NCI-H1092 treated with DMSO at 0.1 percent for 48 hours (cell line): Measurements from ENCODE around the gene EQTN.
A peak's percentile ranks its signal among the peaks of the same experiment; 100 is the strongest.
"Not testable (repeated sequence)": the region's sequence is repeated elsewhere in the genome, so short reads cannot be mapped to it uniquely, and the experiment has no call there.

Source experiments
- DNase-seq: peaks from one replicate; lab custom pipeline; 2025; lab: John Stamatoyannopoulos, UW

Gene EQTN

DNA sequence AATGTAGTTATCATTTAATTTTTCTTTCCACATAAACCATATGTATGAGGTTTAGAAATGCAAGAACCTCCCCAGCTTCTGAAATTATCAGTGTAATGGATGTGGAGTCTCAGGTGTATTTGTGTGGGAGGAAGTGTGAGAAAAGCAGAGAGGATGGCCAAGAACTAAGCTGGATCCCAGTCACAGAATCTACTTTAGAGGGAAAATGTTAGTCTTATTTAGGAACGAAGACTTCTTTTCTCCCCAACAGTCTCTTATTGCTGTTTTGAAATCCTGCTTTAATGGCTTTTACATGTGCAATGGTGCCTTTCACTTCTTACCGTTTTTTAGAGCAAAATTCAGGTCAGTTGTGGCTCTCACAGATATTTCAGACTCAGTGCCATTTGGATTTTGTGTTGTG lies 3.0 kb downstream of the EQTN start:
- DNase-seq = no peak

DNA sequence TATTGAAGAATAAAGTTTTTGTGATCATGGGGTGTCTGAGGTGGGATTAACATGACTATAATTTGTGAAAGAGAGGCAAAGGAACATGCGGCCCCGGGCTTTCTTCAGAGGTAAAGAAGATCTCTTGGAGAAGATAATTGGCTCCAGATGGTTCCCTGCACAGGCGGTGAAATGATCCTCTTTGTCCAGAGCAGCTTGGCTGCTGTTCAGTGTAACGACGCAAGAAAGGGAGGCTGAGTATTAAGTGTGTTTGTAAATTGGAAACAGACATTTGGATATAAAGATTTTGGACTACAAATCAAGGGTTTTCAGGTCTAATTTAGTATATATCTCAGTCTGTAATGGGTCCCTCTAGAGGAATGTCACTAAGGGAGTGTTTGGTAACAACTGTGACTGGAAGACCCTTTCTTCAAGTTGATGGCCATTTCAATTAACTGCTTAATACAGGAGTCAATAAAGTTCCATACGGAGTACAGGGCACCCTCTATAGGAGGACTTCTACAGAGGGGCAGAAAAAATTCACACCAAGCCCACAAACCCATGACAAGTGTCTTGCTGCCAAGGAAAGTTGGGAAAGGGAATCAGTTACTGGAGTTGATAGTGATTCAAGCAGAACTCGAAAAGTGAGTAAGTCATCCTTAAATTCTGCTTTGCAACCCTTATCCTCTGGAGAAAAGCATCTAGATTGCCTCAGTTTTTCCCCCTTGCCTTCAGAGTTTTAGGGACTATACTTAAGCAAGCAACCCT lies 4.1 kb downstream of the EQTN start:
- DNase-seq = no peak

DNA sequence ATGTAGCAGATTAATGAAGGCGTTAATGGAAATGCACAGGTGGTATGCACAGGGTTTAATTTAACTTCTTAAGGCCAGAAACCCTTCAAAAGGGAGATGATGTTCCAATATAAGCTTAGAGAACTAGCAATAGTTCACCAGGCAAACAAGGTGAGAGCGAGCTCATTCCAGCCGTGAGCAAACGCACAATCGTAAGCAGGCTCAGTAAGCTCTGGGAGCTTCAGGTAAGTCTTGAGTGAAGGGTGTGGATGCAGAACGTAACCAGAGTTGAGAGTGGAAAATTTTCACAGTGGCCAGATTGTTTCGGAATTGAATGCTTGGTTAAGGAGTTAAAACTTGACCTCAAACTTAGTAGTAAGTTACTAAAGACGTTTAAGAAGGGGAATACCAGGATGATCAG lies 5.7 kb downstream of the EQTN start:
- DNase-seq = no peak

DNA sequence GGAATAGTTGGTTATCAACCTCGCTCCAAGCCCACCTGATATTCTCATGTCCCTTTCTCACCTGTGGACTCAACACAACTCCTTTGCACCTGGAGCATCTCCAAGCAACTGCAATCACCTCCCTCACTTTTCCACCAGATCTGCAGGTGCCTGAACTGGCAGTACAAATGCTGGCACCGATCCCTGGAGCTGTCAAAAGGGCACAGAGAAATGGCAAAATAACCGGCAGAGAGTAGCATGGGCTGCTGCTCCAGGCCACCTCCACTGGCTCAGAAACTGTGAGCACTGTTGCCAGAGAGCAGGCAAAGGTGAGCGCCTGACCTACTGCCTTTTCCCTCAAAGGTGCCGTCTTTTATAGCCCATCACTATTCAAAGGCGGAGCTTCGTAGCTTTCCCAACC lies 14.7 kb downstream of the EQTN start:
- DNase-seq = no peak

DNA sequence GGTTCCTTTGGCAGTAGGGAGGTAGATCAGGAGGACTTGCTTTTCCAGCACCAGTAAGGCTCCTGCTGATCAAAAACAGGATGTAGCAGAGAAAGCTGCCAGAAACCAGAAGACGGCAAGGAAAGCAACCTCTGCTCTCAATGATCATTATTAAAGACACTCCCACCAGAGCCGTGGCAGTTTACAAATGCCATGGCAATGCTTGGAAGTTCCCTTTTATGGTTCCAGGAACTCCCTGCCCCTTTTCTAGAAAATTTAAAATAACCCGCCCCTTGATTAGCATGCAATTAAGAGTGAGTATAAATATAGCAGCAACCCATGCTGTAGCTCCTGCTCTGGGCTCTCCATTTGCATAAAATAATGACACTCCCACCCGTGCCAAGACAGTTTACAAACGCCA lies 16.1 kb downstream of the EQTN start:
- DNase-seq = no peak

DNA sequence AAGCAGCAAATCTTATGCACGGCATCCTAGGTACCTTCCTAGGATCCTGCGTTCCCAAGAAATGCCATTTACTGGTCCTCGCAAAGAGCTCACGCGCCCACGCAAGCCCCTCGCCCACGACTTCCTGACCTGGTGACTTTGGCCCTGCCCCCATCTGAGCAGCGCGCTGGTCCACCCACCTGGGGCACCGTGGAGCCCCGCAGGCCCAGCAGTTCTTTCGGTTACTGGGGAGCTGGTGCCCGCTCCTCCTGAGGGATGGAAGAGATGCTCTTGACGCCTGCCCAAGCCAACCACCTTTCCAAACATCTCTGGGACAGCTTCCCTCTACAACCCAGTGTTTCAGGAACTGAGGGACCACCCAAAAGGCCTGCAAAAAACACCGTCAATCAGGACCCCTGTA lies 16.7 kb downstream of the EQTN start:
- DNase-seq = no peak

DNA sequence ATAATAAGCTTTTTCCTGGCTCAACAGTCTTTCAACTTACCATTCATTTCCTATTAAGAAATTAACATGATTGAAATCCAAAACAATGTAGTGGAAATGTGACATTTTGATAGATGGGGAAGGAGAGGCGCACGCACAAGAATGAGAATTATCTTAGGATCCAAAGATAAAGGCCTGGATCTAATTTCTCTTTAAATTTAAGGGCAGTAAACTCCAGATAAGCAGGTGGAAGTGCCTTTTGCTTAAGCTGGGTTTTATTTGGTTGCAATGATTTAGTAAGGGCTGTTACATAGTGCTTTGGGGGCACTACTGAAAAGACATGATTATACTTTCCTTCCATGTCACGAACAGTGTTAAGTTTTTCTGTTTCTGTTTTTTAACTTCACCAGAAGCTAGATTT lies 17.3 kb downstream of the EQTN start:
- no peak for DNase-seq

DNA sequence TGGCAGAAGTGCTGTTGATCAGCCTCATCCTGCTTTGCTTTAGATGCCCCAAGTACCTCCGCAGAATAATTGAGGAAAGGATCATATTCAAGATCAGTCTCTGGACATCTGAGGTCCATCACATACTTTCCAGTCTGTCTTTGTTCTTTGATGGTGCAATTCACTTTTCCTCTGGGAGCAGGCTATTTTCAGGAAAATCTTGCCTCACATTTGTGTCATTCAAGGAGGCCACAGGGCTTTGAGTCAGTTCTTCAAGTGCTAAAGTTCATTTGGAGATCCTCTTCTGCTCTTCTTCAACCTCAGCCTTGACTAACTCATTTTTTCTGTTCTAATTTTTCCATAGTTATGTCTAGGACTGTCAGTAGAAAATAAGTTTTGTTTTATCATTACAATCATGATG lies 18.6 kb downstream of the EQTN start:
- DNase-seq = no peak

DNA sequence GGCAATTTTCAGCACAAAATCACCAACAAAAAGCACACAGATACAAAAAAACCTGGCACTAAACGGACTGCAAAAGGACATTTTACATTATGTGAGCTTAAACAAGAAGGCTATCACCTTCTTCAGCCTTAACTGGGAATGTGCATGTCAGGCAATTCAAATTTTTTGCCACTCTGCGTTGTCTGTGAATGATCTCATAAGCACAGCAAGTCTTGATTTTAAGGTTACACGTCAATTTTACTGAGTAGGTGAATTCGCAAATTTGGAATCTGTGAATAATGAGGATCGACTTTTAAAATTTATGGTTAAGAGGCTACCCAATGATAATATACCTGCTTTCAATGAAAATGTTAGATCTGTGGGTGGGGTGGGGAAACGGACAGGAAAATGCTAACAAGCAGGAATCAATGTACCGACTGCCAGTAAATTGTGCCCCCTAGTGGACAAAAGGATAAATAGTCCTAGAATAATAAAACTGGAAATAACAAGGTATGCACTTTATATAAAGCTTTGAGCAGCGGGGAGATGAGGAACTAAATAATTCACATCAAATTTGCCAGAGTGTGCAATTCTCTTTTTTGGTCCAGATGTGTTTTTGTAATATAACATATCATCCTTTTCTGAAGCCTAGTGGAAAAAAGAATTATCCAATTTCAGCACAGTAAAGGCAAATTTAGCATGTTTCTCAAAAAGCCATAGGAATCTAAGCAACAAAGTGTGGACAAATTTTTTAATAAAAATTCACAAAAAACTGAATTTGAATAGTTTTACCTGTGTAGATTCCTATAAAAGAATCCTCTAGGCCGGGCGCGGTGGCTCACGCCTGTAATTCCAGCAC lies 20.5 kb downstream of the EQTN start:
- DNase-seq = peak; percentile 85

DNA sequence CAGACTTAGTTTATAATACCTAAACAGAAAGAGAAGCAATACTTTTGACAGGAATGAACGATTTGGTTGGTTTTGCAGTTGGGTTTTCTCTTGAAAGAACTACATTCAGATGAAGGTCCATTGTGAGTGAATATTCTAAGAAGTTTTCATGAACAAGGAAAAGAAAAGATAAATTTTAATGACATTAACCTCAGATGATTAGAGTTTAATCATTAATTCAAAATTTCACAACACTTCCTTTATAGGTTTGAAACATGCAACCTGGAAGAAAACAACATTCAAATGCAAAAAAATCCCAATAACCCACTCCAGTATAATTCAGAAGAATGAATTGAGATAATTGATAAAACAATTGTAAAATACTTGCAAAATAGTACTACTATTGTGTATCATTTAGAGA lies 23.8 kb downstream of the EQTN start:
- no peak for DNase-seq

DNA sequence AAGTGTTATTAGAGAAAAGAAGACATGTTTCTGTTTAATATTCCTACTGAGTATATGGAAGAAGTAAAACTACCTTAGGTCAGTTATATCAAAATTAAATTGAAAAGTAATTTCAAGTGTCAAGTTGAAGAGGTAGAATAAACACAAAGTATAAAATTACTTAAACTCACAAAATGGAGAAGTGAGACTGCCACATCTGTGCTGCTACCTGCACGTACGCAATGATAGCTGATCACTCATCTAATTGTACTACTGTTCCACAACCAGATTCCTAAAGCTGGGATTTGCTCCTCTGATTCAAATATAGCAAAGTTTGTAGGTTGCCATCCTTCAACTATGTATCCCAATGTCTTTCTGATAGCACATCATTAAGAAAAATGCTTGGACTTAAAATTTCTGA lies 24.8 kb downstream of the EQTN start:
- DNase-seq = no peak

DNA sequence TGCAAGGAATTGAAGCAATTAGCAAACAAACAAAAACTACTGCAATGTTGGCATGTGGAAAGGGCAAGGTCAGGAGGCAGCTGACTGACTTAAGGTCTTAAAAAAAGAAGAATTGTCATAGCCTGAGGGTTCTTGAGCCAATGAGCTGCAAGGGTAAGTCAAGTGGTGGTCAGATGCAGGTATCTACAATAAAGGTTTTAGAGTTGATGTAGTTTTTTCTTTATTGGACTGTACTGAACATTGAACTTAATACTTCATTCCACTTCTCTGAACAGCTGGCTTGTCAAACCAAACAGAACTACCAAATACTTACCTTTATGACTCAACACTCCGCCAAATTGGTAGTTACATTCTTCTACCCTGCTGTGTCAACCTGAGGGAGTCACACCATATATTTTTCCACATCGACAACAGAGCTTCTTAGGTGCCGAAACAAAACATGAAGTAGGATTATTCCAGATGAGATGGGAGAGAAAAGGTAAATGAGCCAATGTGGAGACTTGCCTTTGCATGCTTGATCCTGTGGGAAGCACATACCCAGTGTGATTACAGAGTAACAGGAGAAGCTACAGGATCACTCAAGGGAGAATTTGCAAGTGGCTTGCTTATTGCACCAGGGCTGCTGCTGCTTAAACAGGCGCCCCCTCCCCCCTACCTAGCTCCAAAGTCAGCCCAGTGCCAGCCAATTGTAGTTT lies 35.3 kb downstream of the EQTN start:
- DNase-seq = no peak

DNA sequence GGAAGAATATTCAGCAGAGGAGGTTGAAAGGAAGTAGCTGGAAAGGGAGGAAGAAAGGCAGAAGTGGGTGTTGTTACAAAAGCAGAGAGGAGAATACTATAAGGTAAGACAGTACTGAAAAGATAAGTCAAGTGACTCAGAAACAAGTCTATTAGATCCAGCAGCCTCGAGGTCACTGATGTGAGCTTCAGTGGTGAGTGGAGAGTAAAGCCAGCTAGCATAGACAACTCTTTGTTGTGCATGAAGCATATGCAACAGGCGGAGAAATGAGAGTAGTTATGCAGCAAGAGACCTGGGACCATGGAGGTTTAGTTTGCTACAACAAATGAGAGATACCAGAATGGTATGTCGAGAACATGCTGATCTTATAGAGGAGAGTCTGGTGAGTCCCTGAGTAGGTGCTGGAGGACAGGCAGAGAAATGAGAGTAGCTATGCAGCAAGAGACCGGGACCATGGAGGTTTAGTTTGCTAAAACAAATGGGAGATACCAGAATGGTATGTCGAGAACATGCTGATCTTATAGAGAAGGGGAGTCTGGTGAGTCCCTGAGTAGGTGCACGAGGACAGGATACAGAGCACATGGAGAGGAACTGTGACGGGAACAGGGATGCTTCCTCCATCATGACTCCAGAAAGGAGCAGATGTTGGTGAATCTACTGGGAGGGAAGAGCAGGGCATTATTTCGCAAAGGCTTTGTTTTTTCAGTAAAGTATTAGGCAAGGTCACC lies 36.0 kb downstream of the EQTN start:
- DNase-seq = no peak

DNA sequence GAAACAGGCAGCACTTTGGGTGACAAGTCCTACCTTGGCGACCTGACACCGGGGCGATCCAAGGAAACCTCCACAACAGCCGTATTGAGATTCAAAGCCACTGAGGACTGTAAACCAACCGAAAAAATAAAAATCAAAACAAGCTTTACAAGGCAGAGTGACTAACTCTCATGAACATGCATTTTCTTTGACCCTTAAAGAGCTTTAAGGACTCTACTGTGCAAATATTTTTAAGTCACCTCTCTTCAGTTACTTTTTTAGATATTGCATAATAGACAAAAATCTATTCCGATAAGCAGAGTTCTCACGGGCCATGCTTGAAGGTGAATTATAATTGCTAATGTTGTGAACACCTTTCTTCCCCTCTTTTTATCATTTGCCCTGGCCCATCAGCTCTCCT lies 38.3 kb downstream of the EQTN start:
- DNase-seq = no peak

DNA sequence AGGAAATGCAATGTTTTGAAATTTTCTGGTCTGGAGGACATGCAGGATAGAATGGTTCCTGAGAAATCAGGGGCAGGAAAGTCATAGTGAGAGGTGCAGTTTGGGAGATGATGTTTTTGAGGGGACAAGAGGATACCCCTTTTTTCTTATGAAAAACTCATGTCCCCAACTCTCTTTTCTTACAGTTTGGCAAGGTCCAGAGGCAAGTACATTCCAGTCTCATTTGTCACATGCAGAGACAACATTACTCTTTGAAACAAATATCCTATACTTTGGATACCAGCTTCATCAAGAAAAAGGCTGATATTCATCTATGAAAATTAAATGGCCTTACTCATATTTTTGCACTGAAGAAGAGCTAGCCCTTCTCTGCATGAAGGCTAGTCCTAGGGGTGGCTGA lies 48.2 kb downstream of the EQTN start:
- DNase-seq = no peak

DNA sequence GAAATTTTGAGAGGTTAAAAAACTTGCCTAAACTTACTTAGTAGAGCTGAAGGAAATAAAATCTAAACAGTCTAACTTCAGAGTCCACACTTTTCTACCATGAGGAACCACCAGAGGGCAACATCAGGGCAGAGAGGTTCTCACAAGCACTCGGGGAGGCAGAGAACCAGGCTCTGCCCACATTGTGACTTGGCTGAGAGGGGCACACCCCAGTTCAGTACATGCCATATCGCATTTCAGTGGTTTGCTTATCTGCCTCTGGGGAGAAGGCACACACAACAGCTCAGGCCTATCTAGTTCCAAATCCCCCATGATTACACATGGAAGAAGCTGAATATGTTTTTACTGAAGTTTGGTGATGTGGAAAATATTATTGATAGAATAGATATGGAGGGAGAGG lies 49.2 kb downstream of the EQTN start:
- peak; percentile 32 for DNase-seq

DNA sequence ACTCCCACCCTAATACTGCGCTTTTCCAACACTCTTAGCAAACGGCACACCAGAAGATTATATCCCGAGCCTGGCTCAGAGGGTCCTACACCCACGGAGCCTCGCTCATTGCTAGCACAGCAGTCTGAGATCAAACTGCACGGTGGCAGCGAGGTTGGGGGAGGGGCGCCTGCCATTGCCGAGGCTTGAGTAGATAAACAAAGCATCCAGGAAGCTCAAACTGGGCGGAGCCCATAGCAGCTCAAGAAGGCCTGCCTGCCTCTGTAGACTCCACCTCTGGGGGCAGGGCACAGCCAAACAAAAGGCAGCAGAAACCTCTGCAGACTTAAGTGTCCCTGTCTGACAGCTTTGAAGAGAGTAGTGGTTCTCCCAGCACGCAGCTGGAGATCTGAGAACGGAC lies 57.3 kb downstream of the EQTN start:
- DNase-seq = not testable (repeated sequence)
